ENCODE measurements around the gene RIPK4. TPM values are rescaled to one million over a fixed set of nuclear protein-coding genes. Genes with fewer than 3 reads are reported as not detected.
A peak's percentile ranks its signal among the peaks of the same experiment; 100 is the strongest.

RIPK4 gene
- total RNA-seq (32.6 TPM), polyA plus RNA-seq (ENCODE audit: insufficient read depth, low read depth, low replicate concordance) (11.6 TPM)
- long read RNA-seq, donor 1, partial matches to known transcripts = 0 of 4 reads
- long read RNA-seq, donor 1, other reads (novel, unspliced or antisense) = 0 of 4 reads
- long read RNA-seq, donor 2, partial matches to known transcripts = 0 of 1 reads
- long read RNA-seq, donor 2, other reads (novel, unspliced or antisense) = 0 of 1 reads
- long read RNA-seq, donor 3, transcript RIPK4-201 (8 exons, 3,889 nt) = major isoform, 11 of 11 reads
- long read RNA-seq, donor 3, partial matches to known transcripts = 0 of 11 reads
- long read RNA-seq, donor 3, other reads (novel, unspliced or antisense) = 0 of 11 reads
- long read RNA-seq, donor 4, partial matches to known transcripts = 0 of 3 reads
- long read RNA-seq, donor 4, other reads (novel, unspliced or antisense) = 0 of 3 reads
- long read RNA-seq, donor 5 = 0 reads
- long read RNA-seq, donor 6, partial matches to known transcripts = 0 of 1 reads
- long read RNA-seq, donor 6, other reads (novel, unspliced or antisense) = 0 of 1 reads
- long read RNA-seq, donor 7, transcript RIPK4-201 (8 exons, 3,889 nt) = major isoform, 43 of 69 reads
- long read RNA-seq, donor 7, partial matches to known transcripts = 14 of 69 reads
- long read RNA-seq, donor 7, other reads (novel, unspliced or antisense) = 12 of 69 reads
- long read RNA-seq, donor 8 = 0 reads
- long read RNA-seq, donor 9, partial matches to known transcripts = 0 of 1 reads
- long read RNA-seq, donor 9, other reads (novel, unspliced or antisense) = 0 of 1 reads
- long read RNA-seq, donor 10, transcript RIPK4-201 (8 exons, 3,889 nt) = major isoform, 6 of 6 reads
- long read RNA-seq, donor 10, partial matches to known transcripts = 0 of 6 reads
- long read RNA-seq, donor 10, other reads (novel, unspliced or antisense) = 0 of 6 reads

DNA sequence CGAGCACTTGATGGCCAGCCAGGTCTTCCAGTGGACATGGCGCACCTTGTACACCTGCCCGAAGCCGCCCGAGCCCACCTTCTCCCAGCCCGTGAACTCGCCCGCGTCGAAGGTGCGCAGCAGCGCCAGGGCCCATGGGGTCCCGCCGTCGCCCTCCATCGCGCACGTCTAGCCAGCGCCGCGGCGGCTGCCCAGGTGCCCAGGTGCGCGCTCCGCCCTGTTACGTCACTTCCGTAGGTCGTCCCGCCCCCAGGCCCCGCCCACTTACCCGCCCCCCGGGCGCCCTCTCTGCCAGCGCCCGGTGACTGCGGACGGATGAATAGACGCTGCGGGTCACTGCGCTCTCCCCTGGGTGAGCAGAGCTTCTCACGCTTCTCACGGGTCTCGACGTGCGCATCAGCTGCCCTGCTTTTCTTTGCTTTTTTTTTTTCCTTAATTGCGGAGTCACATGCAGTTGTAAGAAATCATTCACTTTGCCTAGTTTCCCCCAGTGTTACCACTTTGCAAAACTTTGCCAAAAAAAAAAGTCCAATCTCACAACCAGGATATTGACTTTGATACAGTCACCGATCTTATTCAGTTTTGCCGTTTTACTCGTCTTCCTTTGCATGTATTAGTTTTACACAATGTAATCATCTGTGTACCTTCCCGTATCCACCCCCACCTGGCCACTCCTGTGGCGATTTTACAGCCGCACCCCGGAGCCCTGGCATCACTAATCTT, at the start of gene RIPK4:
TSS of gene RIPK4 (minus strand) at position 170 of the 723 bp plus-strand sequence. CDS start at position 159, 11 bp downstream.
- H3K36me3 ChIP-seq (ENCODE audit: control insufficient read depth in 2 of 3, insufficient read depth in 3 of 3, low read length in 3 of 3) = no peaks in the 10 kb centered on the region
- H3K27ac ChIP-seq (ENCODE audit: low read depth in 2 of 2, low read length in 2 of 2) = peak within 1 kb of the TSS; percentile 87 to 94
- peaks cover 0 to 24% (median 23%) of the 10 kb centered on the region in 3 donors for H3K4me1 ChIP-seq (ENCODE audit: control insufficient read depth in 2 of 3, insufficient read depth in 2 of 3, low read depth in 1 of 3, low read length in 3 of 3)
- peaks cover 20% of the 10 kb centered on the region for H3K27me3 ChIP-seq (ENCODE audit: control insufficient read depth, insufficient read depth, low read length)
- H3K9ac ChIP-seq (ENCODE audit: low read length in 3 of 3) = peak within 1 kb of the TSS; percentile 1 to 90 (median 59)
- TF ChIP-seq, protein P1, sequence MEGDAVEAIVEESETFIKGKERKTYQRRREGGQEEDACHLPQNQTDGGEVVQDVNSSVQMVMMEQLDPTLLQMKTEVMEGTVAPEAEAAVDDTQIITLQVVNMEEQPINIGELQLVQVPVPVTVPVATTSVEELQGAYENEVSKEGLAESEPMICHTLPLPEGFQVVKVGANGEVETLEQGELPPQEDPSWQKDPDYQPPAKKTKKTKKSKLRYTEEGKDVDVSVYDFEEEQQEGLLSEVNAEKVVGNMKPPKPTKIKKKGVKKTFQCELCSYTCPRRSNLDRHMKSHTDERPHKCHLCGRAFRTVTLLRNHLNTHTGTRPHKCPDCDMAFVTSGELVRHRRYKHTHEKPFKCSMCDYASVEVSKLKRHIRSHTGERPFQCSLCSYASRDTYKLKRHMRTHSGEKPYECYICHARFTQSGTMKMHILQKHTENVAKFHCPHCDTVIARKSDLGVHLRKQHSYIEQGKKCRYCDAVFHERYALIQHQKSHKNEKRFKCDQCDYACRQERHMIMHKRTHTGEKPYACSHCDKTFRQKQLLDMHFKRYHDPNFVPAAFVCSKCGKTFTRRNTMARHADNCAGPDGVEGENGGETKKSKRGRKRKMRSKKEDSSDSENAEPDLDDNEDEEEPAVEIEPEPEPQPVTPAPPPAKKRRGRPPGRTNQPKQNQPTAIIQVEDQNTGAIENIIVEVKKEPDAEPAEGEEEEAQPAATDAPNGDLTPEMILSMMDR (IDR thresholded peaks at IDR 0.05; ENCODE audit: borderline replicate concordance, extremely low read depth, insufficient read depth) = no peak
- peak within 1 kb of the TSS; percentile 66 to 84 (median 69) for H3K4me3 ChIP-seq (ENCODE audit: low read length in 3 of 3)
- H3K9me3 ChIP-seq (ENCODE audit: control insufficient read depth in 2 of 3, insufficient read depth in 1 of 3, low read length in 3 of 3) = no peaks in the 10 kb centered on the region
- DNase-seq = peak; percentile 91 to 94 (median 92)
- intact Hi-C loops (cut with DNase I) = no loop called here
- FAIRE-seq = no peak

DNA sequence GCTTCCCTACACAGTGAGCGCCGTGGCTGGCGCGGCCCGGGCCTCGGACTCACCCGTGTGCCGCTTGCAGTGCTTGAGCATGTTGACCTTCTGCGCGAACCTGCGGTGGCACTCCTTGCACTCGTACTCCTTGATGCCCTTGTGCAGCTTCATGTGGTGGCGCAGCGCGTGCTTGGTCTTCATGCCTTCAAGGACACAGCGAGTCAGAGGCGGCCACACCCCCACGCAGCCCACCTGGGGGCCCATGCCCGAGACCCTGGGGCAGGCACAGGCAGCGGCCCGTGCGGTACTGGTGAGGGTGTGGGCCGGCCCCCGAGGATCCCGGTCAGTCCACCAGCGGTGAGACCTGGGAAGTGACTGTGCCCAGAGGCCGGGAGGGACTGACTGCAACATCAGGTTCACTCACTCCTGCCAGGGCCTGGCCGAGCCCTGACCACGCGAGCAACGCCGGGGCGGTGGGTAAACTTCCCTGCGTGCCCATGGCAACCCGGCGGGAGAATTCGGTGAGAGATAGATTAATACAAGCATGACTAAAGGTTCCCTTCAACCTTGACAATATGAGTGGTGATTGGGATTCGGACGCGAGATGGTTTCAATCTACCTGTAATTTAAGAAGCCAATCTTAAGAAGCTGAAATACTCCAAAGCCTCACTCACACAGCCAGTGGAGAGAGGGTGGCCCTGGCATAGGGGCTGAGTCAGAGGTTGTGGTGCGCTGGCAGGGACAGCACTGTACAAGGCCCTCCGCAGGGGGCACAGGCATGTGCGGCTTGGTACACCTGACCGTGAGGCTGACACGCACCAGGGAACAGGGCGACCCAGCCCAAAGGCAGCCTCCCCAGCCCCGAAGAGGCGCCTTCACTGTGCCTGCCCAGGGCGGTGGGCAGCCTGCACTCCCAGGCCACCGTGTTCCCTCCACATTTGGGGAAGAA, 49.1 kb upstream of the RIPK4 start:
- no peak for FAIRE-seq
- intact Hi-C loops (cut with DNase I) = no loop called here
- Histone ChIP-seq H3K9ac (ENCODE audit: low read length in 3 of 3) (no peak overlapping the region), H3K27ac (ENCODE audit: low read depth in 2 of 2, low read length in 2 of 2) (no peak overlapping the region), H3K4me3 (ENCODE audit: low read length in 3 of 3) (no peak overlapping the region), H3K27me3 (ENCODE audit: control insufficient read depth, insufficient read depth, low read length) (no peaks in the 10 kb centered on the region), H3K36me3 (ENCODE audit: control insufficient read depth in 2 of 3, insufficient read depth in 3 of 3, low read length in 3 of 3) (peaks cover 0 to 11% (median 6%) of the 10 kb centered on the region in 3 donors), H3K4me1 (ENCODE audit: control insufficient read depth in 2 of 3, insufficient read depth in 2 of 3, low read depth in 1 of 3, low read length in 3 of 3) (no peaks in the 10 kb centered on the region), H3K9me3 (ENCODE audit: control insufficient read depth in 2 of 3, insufficient read depth in 1 of 3, low read length in 3 of 3) (no peaks in the 10 kb centered on the region)
- TF ChIP-seq, protein P1 (IDR thresholded peaks at IDR 0.05; ENCODE audit: borderline replicate concordance, extremely low read depth, insufficient read depth) = no peak
- no peak for DNase-seq

DNA sequence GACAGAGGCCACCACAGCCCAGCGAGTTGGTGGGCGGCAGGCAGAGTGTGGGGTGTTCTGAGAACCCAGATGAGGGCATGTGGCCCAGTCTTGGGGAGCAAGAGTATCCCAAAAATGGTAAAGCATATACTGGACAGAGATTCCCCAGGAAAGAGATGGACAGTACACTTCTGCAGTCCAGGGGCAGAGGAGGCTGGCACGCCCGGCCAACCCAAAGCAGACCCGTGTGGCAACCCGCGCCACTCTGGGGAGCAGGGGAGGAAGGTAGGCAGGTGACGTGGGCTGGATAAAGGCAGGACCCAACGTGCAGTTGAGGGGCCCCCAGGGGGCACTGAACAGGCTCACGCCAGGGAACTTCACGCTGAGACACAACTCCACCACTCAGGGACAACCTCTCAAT, 46.4 kb upstream of the RIPK4 start:
- Histone ChIP-seq H3K27ac (ENCODE audit: low read depth in 2 of 2, low read length in 2 of 2) (no peak overlapping the region), H3K4me3 (ENCODE audit: low read length in 3 of 3) (no peak overlapping the region), H3K9ac (ENCODE audit: low read length in 3 of 3) (no peak overlapping the region), H3K4me1 (ENCODE audit: control insufficient read depth in 2 of 3, insufficient read depth in 2 of 3, low read depth in 1 of 3, low read length in 3 of 3) (no peaks in the 10 kb centered on the region), H3K9me3 (ENCODE audit: control insufficient read depth in 2 of 3, insufficient read depth in 1 of 3, low read length in 3 of 3) (no peaks in the 10 kb centered on the region), H3K36me3 (ENCODE audit: control insufficient read depth in 2 of 3, insufficient read depth in 3 of 3, low read length in 3 of 3) (peaks cover 0 to 13% (median 11%) of the 10 kb centered on the region in 3 donors), H3K27me3 (ENCODE audit: control insufficient read depth, insufficient read depth, low read length) (no peaks in the 10 kb centered on the region)
- intact Hi-C loops (cut with DNase I) = no loop called here
- TF ChIP-seq, protein P1 (IDR thresholded peaks at IDR 0.05; ENCODE audit: borderline replicate concordance, extremely low read depth, insufficient read depth) = no peak
- no peak for DNase-seq
- no peak for FAIRE-seq
